ENCODE data around the gene LTB4R. TPM values are rescaled to one million over a fixed set of nuclear protein-coding genes. Genes with fewer than 3 reads are reported as not detected.

The LTB4R gene
- total and polyA plus RNA-seq, 8 donors = 5.3 to 26.1 (median 6.5) TPM

DNA sequence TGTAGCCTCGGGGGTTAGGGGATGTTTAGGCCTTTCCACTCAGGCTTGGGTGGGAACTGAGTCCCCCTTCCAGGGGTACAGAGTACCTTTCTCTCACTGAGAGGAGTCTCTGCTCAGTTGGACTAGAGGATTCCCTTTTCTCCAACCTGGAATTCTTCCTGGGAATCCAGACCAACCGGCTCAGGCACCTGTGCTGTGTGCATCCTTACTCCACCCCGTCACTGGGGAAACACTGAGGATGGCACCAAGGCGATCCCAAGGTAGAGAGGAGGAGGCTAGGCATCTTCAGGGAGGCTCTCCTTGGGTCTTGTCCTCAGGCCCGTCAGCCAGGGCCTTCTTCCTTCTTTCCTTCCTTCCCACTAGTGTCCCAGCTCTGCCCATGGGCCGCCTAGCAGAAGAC lies 47.5 kb upstream of the LTB4R start:
- ATAC-seq = no peak
- intact Hi-C loops (cut with DNase I) = no loop called here

GRCh38 chr14:24264298-24264697 lies 47.0 kb upstream of the LTB4R start:
- Histone ChIP-seq H3K27ac (no peak overlapping the region), H3K4me3 (no peak overlapping the region), H3K4me1 (no peaks in the 10 kb centered on the region), H3K27me3 (no peaks in the 10 kb centered on the region), H3K36me3 (peaks cover 0 to 45% of the 10 kb centered on the region in 2 donors), H3K9me3 (no peaks in the 10 kb centered on the region)
- no peak for TF ChIP-seq CTCF (IDR thresholded peaks at IDR 0.05)
- peak; percentile 4 for ATAC-seq
- no peak for DNase-seq
- intact Hi-C loops (cut with DNase I) = no loop called here

More for the DNA sequence above, 47.5 kb upstream of the LTB4R start:
- Histone ChIP-seq H3K4me1 (no peaks in the 10 kb centered on the region), H3K4me3 (no peak overlapping the region), H3K9me3 (no peaks in the 10 kb centered on the region), H3K36me3 (peaks cover 0 to 40% of the 10 kb centered on the region in 2 donors), H3K27ac (no peak overlapping the region), H3K27me3 (no peaks in the 10 kb centered on the region)
- no peak for TF ChIP-seq CTCF (IDR thresholded peaks at IDR 0.05)
- no peak for DNase-seq

DNA sequence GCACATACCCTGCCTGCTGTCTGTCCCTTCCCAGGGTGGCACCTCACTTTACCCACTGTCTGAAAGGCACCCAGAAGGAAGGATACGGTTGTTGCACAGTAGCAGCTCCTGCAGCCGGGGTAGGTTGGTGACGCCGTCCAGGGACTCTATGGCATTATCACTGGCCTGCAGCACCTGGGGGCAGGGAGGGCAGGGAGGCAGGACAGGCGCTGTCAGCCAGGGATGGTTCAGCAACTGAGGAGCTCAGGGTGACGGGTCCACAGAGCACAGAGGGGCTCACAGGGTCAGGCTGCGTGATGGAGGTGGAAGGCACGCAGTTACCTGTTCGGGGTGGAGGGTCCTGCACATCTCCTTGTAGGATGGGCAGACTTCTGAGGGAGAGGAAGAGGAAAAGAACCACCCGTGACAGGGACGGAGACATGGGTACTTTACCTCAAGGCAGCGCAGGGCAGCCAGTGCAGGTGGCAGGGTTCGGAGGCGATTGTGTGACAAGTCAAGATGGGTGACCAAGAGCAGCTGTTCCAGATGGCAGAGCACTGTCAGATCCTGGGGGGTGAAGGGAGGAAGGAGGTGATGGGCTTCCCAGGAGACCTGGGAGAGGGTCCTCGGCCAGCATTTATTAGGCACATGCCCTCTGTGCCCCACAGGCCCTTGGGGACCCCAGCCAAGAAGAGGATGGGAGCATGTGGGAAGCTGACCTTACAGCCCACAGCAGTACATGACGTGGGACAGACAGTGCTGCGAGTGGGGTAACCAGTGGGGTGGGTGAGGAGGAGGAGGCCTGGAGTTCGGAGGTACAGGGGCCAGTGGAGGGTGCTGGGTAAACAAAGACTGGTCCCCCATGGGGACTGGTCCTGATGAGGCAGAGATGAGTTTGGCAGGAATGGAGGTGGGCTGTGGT lies 44.7 kb upstream of the LTB4R start:
- Histone ChIP-seq H3K36me3 (peaks cover 0 to 55% of the 10 kb centered on the region in 2 donors), H3K9me3 (no peaks in the 10 kb centered on the region), H3K4me3 (no peak overlapping the region), H3K27ac (no peak overlapping the region), H3K27me3 (no peaks in the 10 kb centered on the region), H3K4me1 (peaks cover 3 to 7% of the 10 kb centered on the region in 2 donors)
- intact Hi-C loops (cut with DNase I) = no loop called here
- no peak for ATAC-seq
- TF ChIP-seq CTCF (IDR thresholded peaks at IDR 0.05) = no peak
- no peak for DNase-seq

DNA sequence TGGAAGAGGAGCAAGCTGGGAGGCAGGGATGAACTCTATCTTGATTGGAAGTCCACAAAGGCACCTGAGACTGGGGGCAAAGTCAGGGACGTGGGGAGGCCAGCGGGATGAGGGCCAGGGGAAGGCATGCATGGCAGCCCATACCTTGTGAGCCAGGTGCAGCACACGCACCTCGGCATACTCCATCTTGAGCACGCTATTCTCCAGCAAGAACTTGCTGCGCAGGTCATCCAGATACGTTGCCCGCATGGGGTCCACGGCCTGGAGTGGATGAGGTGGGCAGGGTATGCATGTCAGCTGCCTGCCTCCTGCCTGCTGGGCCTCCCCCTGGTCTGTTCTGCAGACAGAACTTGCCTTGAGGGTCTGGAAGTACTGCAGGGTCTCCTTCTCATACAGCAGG lies 43.8 kb upstream of the LTB4R start:
- Histone ChIP-seq H3K4me3 (no peak overlapping the region), H3K27me3 (no peaks in the 10 kb centered on the region), H3K27ac (no peak overlapping the region), H3K9me3 (no peaks in the 10 kb centered on the region), H3K4me1 (peaks cover 10 to 16% of the 10 kb centered on the region in 2 donors), H3K36me3 (peaks cover 0 to 55% of the 10 kb centered on the region in 2 donors)
- no peak for TF ChIP-seq CTCF (IDR thresholded peaks at IDR 0.05)
- DNase-seq (no peak), ATAC-seq (no peak)
- intact Hi-C loops (cut with DNase I) = no loop called here

- Histone ChIP-seq H3K9me3 (no peaks in the 10 kb centered on the region), H3K4me1 (peaks cover 17 to 23% of the 10 kb centered on the region in 2 donors), H3K36me3 (peaks cover 0 to 55% of the 10 kb centered on the region in 2 donors), H3K27me3 (no peaks in the 10 kb centered on the region), H3K4me3 (no peak overlapping the region), H3K27ac (no peak overlapping the region)
- TF ChIP-seq CTCF (IDR thresholded peaks at IDR 0.05) = no peak
- DNase-seq = no peak
- intact Hi-C loops (cut with DNase I) = no loop called here
- no peak for ATAC-seq
Measured at GRCh38 chr14:24268225-24268624, 43.1 kb upstream of the LTB4R start.

Data from left lung (tissue), 10 donors.